GM19351 (cell line): ENCODE data around the gene MAN2A2.
A peak's percentile ranks its signal among the peaks of the same experiment; 100 is the strongest.
"Not testable (repeated sequence)": the region's sequence is repeated elsewhere in the genome, so short reads cannot be mapped to it uniquely, and the experiment has no call there.

Source experiments
- ATAC-seq: cut with Tn5 transposase; IDR thresholded peaks from one replicate; pipeline ENCODE4 v1.9.1; 2021; ENCODE audit warnings: mild to moderate bottlenecking, moderate library complexity; ENCODE audit not compliant: unreplicated experiment

MAN2A2 gene

DNA sequence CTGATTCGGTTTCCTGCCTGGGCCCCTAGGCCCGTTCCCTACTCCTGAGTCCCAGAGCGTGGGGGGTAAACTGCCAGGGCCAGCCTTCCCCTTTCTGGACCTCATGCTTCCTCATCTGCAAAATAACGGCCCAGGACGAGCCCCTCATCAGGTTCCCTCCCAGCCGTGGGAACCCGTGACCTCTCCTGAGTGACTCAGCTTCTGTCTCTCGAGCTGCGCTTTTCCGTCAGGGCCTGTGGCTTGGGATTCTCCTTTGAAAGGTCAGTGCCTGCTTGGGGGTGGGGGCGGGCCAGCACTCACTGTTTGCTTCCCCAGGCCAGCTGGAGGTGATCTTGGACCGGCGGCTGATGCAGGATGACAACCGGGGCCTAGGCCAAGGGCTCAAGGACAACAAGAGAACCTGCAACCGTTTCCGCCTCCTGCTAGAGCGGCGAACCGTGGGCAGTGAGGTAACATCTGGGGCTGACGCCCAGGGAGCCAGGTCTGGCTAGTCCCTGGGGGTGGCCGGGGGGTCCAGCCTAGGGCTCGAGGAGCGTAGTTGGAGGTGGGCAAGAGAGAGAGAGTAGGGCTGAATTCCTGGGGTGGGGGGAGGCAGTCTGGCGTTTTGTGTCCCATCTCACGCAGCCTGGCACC lies 12.8 kb downstream of the MAN2A2 start:
- ATAC-seq = no peak

DNA sequence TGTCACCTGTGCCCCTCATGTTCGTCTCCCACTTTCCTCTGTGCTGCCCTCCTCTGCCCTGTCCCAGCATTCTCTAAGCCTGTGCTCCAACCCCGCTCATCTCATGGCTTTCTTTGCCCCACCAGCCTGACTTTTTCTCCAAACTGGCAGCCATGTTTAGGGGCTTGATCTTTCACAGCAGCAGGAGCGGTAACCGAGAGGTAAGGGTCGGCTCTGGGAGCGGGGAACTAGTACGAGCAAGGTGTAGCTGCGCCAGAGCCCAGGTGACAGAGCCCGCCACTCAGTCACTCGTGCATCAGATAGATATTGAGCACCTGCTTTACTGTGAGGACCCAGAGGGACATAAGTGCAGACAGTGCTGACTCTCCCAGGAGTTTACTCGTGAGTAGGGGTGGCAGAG lies 13.4 kb downstream of the MAN2A2 start:
- ATAC-seq = no peak

DNA sequence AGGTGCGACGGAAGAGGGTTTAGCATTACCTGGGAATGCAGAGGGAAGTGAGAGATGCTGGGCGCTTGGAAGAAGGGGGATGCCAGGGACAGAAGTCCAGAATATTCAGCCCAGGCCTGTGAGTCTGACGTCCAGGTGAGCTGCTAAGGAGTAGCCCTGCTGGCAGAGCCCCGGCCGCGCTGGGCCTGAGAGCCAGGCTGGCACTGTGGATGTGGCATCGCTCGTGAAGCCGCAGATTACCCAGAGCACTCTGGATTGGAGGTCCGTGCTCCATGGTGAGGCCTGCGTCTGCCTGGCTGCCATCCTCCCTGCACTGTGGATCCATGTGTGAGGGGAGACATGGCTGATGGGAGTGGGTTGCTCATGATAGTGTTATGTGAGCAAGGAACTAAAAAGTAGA lies 14.5 kb downstream of the MAN2A2 start:
- no peak for ATAC-seq

DNA sequence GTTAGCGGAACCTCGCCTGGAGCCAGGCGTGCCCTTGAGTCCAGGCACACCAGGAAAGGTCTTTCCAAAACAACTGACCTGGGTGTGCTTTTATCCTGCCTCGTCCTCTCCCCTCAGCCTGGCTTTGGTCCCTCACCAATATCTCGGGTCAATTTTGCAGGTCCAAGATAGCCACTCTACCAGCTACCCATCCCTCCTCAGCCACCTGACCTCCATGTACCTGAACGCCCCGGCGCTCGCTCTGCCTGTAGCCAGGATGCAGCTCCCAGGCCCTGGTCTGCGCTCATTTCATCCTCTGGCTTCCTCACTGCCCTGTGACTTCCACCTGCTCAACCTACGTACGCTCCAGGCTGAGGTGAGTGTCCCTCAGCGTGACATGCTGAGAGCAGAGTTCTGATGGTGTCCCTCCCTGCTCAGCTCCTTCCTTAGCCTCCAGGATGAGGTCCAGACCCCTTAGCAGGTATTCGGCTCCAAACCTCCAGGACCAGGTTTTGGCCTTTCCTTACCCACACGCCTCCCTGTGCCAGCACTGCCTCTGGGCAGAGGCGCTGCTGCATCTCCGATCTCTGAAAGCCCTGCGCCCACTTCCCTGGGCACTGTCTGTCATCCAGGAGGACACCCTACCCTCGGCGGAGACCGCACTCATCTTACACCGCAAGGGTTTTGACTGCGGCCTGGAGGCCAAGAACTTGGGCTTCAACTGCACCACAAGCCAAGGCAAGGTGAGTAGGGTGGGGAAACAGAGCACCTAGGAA lies 15.1 kb downstream of the MAN2A2 start:
- no peak for ATAC-seq

DNA sequence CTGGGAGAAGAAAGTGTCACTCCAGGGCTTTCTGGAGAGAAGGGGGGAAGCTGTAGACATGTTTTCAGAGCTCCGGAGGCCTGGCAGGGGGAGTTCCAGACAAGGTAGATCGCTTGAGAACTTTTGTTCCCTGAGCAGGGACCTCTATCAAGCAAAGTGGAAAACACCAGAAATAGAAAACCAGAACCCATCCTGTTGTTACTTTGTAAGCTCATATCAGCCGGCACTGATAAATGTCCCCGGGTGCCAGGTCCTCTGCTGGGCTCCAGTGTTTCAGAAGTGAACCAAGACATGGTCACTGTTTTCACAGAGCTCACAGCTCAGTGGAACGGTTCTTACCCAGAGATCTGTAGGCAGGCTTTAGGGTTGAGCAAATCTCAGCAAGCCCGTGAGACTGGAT lies 15.7 kb downstream of the MAN2A2 start:
- ATAC-seq = no peak

DNA sequence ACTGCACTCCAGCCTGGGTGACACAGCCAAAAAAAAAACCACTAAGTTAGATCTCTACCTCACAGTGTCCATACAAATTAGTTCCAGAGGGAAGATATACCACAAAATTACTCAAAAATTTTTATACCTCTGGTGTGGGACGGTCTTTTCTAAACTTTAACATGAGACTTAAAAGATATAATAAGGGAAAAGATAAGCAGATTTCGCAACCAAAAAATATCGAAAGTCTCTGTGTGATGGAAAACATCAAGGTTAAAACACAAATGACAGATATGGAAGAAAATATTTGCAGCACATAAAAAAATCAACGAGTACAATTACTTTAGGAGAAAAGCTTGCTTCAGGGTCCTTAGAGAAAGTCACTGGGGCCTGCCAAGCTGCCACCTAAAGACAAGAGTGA lies 18.8 kb downstream of the MAN2A2 start:
- ATAC-seq = no peak

DNA sequence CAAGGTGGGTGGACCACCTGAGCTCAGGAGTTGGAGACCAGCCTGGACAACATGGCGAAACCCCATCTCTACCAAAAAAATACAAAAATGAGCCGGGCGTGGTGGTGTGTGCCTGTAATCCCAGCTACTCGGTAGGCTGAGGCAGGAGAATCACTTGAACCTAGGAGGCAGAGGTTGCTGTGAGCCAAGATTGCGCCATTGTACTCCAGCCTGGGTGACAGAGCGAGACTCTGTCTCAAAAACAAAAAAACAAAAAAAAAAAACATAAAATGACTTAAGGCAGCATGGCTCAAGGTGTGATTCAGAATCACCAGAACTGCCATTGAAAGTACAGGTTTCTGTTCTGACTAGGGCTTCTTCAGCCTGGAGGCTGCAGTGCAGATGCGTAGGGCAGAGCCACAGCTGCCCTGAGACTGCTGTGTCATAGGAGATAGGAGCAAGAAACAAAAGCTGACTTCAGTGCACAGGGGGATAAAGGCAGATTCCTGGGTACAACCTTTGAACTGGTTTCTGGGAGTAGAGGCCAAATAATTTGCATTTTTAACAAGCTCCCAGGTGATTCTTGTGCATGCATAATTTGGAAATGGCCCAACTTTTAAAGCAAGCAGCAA lies 19.7 kb downstream of the MAN2A2 start:
- peak; percentile 76 for ATAC-seq

DNA sequence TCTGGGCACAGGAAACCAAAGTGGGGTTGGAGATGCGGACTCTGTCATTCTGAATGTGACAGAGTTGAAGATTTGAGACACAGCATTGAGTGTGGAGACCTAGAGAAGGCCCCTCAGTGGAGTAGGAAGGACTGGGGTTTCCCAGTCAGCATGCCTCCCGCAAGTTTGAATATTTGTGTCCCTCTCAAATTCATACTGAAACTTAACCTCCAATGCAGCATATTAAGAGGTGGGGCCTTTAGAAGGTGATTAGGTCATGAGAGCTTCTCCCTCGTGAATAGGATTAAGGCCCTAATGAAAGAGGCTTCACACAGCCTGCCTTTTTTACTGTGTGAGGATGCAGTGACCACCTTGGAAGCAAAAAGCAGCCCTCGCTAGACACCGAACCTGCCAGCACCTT lies 21.3 kb downstream of the MAN2A2 start:
- peak; percentile 72 for ATAC-seq

DNA sequence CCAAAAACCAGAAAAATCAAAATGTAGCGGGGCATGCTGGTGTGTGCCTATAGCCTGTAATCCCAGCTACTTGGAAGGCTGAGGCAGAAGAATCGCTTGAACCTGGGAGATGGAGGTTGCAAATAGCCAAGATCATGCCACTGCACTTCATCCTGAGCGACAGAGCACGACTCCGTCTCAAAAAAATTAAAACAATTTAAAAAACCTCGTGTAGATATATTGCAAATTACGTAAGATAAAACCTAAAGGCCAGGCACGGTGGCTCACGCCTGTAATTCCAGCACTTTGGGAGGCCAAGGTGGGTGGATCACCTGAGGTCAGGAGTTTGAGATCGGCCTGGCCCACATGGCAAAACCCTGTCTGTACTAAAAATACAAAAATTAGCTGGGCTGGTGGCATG lies 23.7 kb downstream of the MAN2A2 start:
- ATAC-seq = not testable (repeated sequence)

DNA sequence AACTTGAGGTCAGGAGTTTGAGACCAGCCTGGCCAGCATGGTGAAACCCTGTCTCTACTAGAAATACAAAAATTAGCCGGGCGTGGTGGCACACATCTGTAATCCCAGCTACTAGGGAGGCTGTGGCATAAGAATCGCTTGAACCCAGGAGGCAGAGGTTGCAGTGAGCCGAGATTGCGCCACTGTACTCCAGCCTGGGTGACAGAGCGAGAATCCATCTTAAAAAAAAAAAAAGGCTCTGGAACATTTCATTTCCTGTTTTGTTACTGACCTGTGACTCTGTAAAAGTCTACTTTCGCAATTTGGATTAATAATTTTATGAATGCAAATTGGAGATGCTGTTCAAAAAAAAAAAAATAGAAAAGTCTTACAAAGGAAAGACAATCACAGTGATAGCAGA lies 25.0 kb downstream of the MAN2A2 start:
- ATAC-seq = not testable (repeated sequence)

DNA sequence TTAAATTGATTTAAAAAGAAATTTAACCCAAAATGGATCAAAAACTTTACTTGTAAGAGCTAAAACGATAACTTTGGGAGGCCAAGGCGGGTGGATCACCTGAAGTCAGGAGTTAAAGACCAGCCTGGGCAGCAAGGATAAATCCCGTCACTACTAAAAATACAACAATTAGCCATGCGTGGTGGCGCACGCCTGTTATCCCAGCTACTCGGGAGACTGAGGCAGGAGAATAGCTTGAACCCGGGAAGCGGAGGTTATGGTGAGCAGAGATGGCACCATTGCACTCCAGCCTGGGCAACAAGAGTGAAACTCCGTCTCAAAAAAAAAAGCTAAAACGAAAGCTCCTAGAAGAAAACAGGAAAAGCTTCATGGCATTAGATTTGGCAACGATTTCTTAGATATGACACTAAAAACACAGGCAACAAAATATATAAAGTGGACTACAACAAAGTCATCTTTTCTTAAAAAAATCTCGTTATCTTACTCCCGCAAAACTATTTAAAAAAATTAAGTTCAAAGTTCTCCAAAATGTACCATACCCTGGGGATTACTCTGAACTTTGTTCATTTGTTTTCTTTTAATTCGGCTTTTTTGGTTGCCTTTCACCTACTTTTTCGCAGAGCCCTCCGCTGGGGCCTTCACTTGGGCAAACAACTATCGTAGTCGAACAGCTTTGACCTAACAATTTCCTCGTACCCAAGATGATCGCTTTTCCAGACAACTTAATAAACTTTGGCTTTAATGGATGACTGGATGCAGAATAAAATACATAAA lies 26.3 kb downstream of the MAN2A2 start:
- ATAC-seq = no peak

DNA sequence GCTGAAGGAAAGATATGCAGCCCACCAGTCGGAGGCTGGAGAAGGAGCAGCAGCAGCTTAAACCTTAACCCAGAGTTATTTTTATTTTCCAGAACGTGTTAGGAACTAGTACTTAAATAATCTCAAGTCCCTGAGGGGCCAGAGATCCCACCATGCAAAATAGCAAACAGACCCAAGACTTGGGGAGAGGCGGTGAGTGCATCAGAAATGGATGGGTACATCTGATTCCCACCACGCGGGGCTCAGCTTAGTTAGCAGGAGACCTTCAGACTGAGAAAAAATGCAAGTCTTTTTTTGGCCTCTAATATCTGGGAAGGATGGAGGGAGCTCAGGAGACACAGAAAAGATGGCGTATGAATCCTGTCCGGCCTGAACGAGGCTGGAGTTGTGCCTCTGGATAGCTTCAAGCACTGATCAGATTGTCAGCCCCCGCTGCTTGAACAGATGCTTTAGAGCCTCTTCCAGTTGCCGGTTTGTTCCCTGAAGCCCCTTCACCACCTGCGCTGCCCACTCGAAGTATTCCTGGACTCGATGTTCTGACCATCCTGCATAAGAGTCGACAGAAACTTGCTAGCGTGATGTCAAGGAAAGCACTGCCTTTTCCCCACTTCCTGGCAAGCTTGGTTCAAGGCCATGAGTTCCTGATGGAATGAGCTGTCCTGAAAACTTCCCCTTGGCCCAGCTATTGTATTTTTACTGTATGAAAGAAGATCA lies 27.9 kb downstream of the MAN2A2 start:
- ATAC-seq = no peak

DNA sequence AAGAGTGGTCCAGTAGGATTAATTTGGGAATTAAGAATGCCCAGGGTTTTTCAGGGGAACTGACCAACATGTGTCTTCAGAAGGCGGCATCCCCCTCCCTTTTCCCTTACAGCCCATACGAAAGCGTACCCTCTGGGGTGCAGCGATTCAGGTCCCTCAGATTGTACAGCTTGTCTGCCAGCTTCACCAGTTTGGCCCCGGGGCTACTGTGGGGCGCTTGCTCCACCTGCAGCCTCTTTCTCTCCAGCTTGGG lies 28.4 kb downstream of the MAN2A2 start:
- ATAC-seq = no peak

DNA sequence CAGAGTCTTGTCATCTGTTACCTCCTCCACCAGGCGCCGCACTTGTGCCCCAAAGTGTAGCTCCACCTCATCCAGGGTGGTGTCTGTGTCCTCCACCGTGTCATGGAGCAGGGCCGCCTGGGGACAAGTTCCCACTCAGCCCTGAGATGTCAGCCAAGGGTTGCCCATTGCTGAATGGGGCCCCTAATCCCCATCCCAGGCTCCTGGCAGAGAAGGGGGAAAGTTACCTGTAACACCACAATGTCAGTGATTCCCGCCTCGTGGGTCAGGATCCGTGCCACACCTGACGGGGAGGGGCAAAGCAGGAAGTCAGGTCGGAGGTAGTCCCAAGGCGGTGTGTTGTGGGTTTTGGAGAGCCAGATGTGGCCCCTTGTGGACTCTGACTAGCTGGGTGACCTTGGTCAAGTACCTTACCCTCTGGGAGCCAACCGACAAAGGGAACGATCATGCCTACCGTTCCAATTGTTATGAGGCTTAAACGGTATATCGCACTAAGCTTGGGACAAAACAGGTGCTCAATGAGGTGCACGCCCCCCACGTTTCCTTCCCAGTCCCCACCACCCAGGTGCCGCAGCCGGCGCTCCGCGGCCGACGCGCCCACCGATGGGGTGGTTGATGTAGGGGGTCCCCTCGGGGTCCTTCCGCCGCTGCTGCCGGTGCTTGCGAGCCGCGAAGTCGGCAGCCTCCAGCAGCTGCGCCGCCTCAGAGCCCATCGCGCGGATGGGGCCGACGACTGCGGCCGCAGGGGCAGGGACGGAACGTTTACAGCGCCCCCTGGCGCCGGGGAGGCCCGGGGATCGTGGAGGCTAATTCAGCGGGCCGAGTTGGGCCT lies 28.9 kb downstream of the MAN2A2 start, which contains the start of gene HDDC3:
HDDC3 (minus strand) TSS at position 722 of the 832 bp plus-strand sequence; CDS start at position 713, 9 bp downstream.
- peak; percentile 43 for ATAC-seq

DNA sequence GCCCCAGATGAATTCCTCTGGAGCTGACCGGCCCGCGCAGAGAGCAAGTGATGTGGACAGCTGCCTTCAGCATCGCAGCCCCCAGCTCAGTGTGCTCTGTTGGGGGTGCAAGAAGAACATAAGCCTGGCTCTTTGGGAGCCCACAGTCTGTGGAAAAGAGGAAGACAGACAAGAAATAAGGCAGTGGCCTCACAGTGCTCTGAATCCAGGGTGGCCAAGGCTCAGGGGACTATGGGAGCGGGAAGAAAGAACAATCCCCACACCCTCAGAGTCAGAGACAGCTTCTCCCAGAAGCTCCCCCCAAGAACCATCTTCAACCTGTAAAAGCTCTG lies 29.5 kb downstream of the MAN2A2 start:
- ATAC-seq = no peak

DNA sequence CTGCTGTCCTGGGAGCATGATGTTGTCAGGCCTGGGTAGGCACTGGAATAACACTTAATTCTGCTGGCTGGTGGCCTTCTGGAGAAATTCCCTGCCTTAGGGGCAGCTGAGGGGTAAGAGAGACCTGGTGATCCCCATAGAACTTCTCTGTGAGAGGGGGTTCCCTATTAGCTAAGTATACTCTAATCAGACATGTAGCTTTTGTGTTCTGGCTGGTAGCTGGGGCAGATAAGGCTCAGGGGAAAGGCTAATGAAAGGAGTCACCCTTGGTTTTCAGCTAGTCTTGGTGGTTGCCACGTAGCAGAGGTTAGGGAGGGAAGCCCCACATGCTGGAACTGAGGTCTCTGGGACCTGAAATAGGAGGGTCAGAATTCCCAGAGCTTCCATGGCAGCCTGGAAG lies 30.2 kb downstream of the MAN2A2 start:
- ATAC-seq = no peak

DNA sequence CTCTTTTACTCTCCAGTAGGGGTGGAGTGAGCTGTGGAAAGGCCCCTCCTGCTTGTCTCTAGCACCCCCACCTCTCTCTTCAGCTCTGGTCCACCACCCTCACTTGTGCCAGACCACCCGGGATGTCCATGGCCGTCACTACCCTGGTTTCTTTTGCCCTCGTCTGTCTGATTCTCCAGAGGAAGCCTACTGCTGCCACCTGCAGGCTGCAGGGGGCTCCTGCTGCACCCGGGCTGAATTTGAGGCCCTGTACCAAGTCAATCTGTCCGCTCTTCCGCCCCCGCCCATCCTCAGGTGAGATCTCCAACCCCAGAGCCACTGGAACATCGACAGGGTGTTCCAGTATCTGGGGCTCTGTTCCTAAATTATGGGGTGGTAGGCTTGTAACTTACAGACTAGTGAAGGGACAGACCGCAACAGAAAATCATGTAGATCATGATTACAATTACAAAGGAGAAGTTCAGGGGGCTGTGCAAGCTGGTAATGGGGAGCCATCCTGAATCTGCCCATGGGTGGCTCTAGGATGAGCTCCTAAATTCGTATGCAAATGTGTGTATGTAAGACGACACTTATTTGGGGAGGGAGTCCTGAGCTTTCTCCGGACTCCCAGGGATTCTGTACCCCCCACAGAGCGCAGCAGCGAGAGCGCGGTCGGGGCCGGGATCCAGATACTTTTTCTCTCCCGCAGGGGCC lies 31.3 kb downstream of the MAN2A2 start:
- peak; percentile 41 for ATAC-seq

DNA sequence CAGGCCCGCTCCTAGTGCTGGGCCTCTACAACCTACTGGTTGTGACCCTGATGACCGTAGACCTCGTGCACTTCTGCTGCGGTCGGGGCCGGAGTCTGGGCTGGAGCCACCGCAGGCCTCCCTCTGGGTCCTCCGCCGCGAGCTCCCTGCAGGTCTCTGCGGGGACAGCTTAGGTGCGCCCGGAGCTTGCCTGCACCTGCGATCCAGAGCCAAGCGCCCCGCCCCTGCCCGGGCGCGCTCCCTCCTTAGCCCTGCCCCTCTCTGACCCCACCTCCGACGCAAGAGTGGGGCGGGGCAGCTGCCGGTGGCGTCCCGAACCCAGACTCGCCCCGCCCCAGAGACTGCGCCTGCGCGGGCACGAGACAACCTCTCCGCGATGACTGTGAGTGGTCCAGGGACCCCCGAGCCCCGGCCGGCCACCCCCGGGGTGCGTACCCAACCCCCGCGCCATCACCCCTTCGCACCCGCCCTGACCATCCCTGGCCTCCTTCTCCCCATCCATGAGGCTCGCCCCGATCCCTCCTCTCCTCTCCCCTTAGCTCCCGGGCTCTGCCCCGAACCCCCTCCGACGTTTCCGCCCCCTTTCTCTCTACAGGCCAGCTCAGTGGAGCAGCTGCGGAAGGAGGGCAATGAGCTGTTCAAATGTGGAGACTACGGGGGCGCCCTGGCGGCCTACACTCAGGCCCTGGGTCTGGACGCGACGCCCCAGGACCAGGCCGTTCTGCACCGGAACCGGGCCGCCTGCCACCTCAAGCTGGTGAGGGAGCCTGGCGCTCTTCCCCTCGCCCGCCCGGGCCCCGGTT lies 32.0 kb downstream of the MAN2A2 start, which contains the start of gene UNC45A:
UNC45A (plus strand) TSS at position 337 of the 803 bp plus-strand sequence; CDS start at position 377, 40 bp downstream.
- peak; percentile 61 for ATAC-seq

DNA sequence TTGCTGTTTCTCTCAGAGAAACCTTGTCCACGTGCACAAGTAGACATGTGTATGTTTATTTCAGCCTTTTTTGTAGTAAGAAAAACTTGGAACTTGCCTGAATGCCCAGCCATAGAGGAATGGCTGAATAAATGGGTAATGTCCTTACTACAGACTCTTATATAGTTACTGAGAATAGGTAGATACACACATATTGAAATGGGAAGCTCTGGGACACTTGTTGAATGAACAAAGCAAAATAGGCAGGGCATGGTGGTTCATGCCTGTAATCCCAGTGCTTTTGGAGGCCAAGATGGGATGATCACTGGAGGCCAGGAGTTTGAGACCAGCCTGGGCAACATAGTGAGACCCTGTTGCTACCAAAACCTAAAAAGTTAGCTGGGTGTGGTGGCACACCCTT lies 33.7 kb downstream of the MAN2A2 start:
- no peak for ATAC-seq
